ENCODE measurements around the gene TRIO.
A peak's percentile ranks its signal among the peaks of the same experiment; 100 is the strongest.

TRIO gene

GRCh38 chr5:14225173-14225834 is 82.2 kb downstream of the TRIO start:
- DNase-seq (ENCODE audit: low read depth, low spot score) = no peak

DNA sequence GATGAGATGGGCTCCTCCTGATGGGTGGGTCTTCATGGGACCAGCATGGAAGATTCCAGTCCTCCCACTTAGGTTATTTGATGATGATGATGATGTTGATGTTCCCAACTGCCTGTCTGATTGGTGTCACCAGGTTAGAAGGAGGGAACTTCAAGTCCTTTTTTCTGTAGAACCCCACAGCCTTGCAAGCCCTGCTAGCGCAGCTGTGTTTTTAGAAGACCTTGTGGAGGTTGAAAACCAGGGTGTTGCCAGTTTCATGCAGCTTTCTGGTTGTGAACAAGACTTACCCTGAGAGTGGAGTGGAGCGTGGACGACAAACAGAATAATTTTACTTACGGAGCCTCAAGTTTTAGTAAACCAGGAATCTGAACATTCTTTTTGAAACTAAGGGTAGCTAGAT is 83.0 kb downstream of the TRIO start:
- no peak for DNase-seq (ENCODE audit: low read depth, low spot score)

GRCh38 chr5:14226554-14226953 is 83.4 kb downstream of the TRIO start:
- DNase-seq (ENCODE audit: low read depth, low spot score) = no peak

- no peak for DNase-seq (ENCODE audit: low read depth, low spot score)
Observed at GRCh38 chr5:14226992-14227391, 83.8 kb downstream of the TRIO start.

DNA sequence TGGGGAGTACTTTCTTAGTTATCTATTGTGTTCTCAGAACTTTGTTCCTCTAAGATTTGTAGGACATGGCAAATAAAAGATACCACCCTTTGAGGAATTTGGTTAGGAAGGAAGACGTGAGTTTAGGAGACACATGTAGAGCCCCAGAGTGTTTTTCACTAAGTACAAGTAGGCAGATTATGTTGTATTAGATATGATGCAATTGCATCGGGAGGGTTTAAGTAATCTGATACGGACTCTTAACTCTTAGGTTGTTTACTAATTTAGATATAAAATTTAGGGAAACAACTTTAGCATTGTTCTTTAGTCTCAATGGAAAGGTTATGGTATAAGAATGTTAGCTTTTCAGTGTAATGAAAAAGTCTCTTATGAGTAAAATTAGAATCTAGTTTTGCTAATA is 84.4 kb downstream of the TRIO start:
- no peak for DNase-seq (ENCODE audit: low read depth, low spot score)

GRCh38 chr5:14228219-14228618 is 85.1 kb downstream of the TRIO start:
- DNase-seq (ENCODE audit: low read depth, low spot score) = no peak

- DNase-seq (ENCODE audit: low read depth, low spot score) = no peak
Observed at GRCh38 chr5:14229181-14229580, 86.0 kb downstream of the TRIO start.

GRCh38 chr5:14229734-14230133 is 86.6 kb downstream of the TRIO start:
- DNase-seq (ENCODE audit: low read depth, low spot score) = no peak

DNA sequence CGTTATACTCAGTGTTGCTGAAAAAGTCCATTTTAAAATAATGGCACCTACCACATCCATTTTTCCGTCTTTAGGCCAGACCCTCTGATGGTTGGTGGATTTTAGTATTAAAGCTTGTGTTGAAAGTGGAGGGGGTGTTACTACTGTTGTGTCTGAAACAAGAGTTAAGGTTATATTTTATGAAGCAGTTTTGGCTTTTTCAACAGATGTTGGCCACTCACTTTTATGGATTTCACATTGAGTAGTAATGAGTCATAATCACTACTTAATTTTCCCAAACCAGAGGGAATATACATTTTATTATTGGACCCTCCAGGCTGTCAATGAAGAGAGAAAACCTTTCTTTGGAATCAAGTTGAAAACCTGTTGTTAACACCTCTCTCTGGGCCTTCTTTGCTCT is 88.0 kb downstream of the TRIO start:
- DNase-seq (ENCODE audit: low read depth, low spot score) = no peak

GRCh38 chr5:14231890-14232289 is 88.7 kb downstream of the TRIO start:
- no peak for DNase-seq (ENCODE audit: low read depth, low spot score)

- no peak for DNase-seq (ENCODE audit: low read depth, low spot score)
Observed at GRCh38 chr5:14234204-14234603, 91.1 kb downstream of the TRIO start.

GRCh38 chr5:14235872-14236271 is 92.7 kb downstream of the TRIO start:
- no peak for DNase-seq (ENCODE audit: low read depth, low spot score)

GRCh38 chr5:14236757-14237156 is 93.6 kb downstream of the TRIO start:
- DNase-seq (ENCODE audit: low read depth, low spot score) = no peak

GRCh38 chr5:14237317-14238086 is 94.4 kb downstream of the TRIO start:
- no peak for DNase-seq (ENCODE audit: low read depth, low spot score)

- DNase-seq (ENCODE audit: low read depth, low spot score) = no peak
Observed at GRCh38 chr5:14238272-14238671, 95.1 kb downstream of the TRIO start.

DNA sequence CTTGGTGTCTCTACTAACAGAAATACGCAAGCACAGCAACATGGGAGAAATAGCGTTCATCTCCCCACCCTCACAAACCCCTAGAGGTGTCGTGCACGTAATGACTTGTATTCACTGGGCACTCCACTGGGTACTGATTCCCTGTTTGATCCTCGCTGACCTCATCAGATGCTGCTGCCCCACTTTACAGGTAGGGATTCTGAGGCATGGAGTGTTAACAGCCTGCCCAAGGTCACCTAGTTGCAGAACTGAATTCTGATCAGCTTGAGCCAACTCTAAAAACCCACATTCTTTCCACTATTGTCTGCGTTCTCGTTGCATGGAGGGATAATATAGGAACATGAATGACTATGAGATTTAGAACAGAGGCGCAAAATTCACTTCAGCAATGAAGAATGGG is 96.3 kb downstream of the TRIO start:
- no peak for DNase-seq (ENCODE audit: low read depth, low spot score)

DNA sequence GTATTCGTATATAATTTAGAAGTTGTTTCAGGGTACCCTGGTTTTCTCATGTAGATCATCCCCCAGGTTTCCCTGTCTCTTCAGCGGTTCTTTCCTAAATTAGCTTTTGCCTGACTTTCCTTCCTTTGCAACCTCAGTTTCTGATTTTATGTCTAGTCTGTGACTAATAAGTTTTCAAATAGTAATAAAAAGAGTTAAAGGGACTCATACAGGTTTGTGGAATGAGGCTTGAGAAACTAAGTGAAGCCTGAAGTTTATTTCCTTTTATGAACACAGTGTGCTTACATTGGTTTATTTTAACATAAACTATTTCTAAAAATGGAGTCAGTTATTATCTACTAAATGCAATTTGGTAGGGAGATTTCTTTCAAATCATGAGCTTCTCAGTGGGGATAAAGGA is 96.8 kb downstream of the TRIO start:
- DNase-seq (ENCODE audit: low read depth, low spot score) = no peak

DNA sequence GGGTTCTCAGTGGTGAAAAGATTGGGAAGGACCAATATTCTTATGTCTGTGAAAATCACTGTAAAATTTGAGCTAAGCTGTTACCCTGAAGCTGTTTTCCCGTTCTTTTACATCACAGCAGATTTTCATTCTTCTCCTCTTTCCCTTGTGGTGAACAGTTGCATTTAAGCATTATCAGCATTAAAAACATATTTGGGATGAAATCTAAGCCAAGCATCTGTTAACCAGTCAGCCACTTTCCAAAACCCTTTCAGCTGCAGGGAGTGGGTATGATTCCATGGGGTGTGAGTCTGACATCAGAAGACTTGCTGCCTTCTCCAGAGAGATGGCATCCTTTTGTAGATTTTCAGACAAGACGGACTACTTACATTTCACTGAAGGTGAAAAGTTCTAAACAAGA is 97.2 kb downstream of the TRIO start:
- DNase-seq (ENCODE audit: low read depth, low spot score) = no peak

- DNase-seq (ENCODE audit: low read depth, low spot score) = no peak
Observed at GRCh38 chr5:14241141-14241540, 98.0 kb downstream of the TRIO start.

DNA sequence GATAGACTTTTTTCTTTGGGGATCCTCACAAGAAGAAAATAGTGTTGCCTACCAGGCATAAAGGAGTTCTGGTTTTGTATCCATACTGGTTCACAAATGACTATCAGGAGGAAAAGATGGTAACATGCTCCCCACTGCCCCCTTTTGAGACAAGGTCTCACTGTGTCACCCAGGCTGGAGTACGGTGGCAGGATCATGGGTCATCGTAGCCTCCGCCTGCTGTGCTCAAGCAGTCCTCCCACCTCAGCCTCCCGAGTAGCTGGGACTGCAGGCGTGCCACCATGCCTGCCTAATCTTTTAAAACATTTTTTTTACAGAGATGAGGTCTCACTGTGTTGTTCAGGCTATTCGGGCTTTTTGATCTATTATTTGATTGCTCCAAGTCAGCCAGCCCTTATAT is 99.3 kb downstream of the TRIO start:
- no peak for DNase-seq (ENCODE audit: low read depth, low spot score)

- peak; percentile 32 for DNase-seq (ENCODE audit: low read depth, low spot score)
Observed at GRCh38 chr5:14242871-14243383, 99.8 kb downstream of the TRIO start.

DNA sequence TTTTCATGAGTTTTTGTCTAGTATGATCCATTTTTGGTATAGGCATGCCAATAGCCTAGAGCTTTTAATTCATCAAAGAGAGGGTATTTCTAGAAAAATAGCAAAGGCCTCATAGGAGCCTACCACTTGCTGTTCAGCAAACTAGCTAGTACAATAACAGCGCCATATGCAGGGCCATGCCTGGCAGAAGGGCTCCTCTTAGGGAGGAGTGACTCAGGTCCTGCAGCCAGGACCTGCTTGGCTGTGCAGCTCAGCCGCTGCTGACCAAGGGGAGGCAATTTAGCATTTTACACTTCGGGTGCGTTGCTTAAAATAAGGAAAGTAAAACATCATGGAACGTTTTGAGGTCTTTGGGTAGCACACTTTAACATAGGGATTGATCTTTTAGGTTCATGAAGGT is 100.6 kb downstream of the TRIO start:
- no peak for DNase-seq (ENCODE audit: low read depth, low spot score)

DNA sequence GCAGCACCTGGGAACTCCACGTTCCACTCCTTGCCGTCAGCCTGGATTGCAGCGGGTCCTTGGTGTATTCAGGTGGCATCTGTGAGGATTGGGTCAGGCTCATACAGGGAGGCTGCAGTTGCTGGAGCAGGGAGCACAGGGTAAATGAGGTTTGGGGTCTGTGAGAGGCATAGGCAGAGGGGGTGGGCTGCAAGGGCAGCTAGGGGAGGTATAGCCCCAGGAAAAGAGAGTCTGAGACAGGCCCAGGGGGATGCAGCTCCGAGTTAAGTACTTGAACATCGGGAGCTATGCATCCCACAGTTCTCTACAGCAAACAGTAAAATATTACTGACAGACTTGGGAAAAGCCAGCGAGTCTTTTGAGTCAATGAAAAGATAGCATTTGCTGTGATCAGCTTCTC is 101.6 kb downstream of the TRIO start:
- DNase-seq (ENCODE audit: low read depth, low spot score) = no peak
